Omental fat pad (tissue), 4 donors: ENCODE results near the gene RPS6KA5. TPM values are rescaled to one million over a fixed set of nuclear protein-coding genes. Genes with fewer than 3 reads are reported as not detected.
"Not testable (repeated sequence)": the region's sequence is repeated elsewhere in the genome, so short reads cannot be mapped to it uniquely, and the experiment has no call there.

ENCODE experiments used
- ATAC-seq: fragments of 150-250 bp; one replicate; pipeline ENCODE4 v1.9.1; 2016; ENCODE audit warnings: mild to moderate bottlenecking, moderate library complexity; ENCODE audit not compliant: low FRiP score
- DNase-seq: peaks from one replicate; pipeline ENCODE4 v3.0.0-alpha.2; 2019; ENCODE audit warnings: low spot score
- total RNA-seq, 4 donors: library from RNA; depleted of rRNA; stranded (reverse); fragments of >200 nt; gene quantifications; one replicate each; pipeline ENCODE4 v1.1.0, GENCODE V29; 2016
- TF ChIP-seq, protein P1 (sequence below), 3 donors: fragments of 450-650 bp; IDR thresholded peaks; one replicate each; pipeline ENCODE4 v1.5.1; 2016 to 2017; ENCODE audit warnings: antibody characterized with exemption in 3 of 3, mild to moderate bottlenecking in 3 of 3, moderate library complexity in 2 of 3

Gene RPS6KA5
- total RNA-seq, 4 donors from 2014 or later = 1.8 to 4.9 (median 3.2) TPM

DNA sequence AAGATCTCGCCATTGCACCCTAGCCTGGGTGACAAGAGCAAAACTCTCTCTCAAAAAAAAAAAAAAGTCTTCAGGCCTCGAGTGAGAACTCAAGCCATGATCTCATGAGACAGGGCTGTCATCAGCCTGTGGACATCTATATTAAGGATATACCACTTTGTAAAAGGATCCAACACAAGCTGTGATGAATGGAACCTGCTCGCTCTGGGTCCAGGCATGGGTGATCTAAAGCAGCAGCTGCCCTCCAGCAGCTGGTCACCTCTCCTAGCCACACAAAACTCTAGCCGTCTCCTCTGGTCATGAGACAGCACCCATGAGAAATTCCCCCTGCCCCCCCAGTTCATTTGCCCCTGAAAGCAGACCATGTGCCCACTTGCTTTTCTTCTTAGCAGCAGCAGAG is 34.3 kb upstream of the RPS6KA5 start:
- DNase-seq (no peak), ATAC-seq (no peak)
- TF ChIP-seq, protein P1, sequence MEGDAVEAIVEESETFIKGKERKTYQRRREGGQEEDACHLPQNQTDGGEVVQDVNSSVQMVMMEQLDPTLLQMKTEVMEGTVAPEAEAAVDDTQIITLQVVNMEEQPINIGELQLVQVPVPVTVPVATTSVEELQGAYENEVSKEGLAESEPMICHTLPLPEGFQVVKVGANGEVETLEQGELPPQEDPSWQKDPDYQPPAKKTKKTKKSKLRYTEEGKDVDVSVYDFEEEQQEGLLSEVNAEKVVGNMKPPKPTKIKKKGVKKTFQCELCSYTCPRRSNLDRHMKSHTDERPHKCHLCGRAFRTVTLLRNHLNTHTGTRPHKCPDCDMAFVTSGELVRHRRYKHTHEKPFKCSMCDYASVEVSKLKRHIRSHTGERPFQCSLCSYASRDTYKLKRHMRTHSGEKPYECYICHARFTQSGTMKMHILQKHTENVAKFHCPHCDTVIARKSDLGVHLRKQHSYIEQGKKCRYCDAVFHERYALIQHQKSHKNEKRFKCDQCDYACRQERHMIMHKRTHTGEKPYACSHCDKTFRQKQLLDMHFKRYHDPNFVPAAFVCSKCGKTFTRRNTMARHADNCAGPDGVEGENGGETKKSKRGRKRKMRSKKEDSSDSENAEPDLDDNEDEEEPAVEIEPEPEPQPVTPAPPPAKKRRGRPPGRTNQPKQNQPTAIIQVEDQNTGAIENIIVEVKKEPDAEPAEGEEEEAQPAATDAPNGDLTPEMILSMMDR (IDR thresholded peaks at IDR 0.05) = no peak

DNA sequence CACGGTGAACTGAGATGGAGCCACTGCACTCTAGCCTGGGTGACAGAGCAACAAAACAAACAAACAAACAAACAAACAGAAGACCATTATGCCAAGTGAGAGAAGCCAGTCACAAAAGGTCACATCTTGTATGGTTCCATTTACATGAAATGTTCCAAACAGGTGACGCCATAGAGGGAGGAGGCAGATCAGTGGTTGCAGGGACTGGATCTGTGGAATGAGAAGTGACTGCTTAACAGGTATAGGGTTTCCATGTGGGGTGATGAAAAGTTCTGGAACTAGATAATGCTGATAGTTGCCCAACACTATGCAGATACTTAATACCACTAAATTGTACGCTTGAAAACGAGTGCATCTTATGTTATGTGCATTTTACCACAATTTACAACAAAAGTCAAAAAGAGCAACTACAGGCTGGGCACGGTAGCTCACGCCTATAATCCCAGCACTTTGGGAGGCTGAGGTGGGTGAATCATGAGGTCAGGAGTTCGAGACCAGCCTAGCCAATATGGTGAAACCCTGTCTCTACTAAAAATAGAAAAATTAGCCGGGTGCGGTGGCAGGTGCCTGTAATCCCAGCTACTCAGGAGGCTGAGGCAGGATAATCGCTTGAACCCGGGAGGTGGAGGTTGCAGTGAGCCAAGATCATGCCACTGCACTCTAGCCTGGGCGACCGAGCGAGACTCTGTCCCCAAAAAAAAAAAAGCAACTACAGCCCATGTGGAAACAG is 33.5 kb upstream of the RPS6KA5 start:
- not testable (repeated sequence) for ATAC-seq, DNase-seq

DNA sequence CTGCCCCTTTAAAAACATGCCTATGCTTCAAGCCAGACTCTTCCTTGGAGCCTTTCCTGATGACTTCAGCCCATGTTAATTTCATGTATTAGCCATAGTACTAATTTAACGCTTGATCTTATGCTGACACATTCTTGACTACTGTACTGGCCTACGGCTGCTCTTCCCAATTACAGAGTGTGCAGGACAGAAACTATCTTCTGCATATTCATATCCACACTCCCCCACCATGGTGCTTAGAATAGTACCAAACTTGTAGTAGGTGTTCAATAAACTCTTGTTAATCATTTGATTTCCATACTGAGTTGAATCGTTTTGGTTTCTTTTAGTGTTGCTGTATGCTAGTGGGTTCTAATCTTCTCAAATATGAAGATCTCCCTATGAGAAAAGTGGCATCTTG is 31.6 kb upstream of the RPS6KA5 start:
- TF ChIP-seq, protein P1 (IDR thresholded peaks at IDR 0.05) = no peak
- DNase-seq (no peak), ATAC-seq (no peak)

DNA sequence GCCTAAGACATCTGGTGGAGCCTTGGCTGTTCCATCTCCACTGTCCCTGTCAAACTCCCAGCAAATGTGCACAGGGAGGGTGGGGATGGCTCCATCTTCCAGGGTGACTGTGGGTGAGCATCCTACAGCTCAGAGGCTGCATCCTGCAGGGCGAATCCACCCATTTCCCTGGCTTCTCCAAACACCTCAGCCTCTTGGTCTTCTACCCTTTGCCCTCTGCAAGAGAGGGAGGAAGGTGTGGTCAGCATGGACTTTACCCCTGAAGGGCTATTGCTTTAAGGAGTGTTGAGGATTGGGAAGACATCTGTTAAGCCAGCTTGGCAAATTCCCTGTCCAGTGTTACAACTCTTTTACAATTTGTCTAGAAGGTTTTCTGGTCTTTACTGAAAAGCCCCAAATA is 30.3 kb upstream of the RPS6KA5 start:
- TF ChIP-seq, protein P1 (IDR thresholded peaks at IDR 0.05) = no peak
- no peak for ATAC-seq
- no peak for DNase-seq

DNA sequence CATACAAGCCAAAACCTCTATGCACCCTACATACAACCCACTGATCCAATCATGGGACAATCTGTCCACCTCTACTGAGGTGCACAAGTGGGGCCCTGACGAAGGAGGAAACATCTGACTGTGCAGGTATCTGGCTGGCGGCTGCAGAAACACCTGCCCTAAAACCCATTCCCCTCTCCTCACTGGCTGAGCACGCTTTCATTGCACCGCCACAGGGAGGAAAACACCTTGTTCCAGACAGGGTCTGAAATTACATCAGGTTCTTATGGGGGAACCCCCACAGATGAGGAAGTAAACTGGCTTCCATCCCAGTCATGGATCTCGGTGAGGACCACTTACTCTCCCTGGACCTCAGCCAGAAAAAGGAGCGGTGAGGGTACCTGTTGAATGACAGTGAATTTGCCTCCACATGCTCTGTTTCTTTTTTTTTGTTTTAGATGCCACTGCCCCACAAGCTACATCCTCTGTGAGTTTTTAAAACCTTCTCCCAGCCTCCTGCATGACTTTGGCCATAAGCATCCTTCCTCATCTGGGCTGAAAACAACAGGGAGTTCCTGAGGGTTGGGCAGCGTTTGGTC is 29.6 kb upstream of the RPS6KA5 start:
- TF ChIP-seq, protein P1 (IDR thresholded peaks at IDR 0.05) = no peak
- DNase-seq = no peak
- ATAC-seq = no peak

DNA sequence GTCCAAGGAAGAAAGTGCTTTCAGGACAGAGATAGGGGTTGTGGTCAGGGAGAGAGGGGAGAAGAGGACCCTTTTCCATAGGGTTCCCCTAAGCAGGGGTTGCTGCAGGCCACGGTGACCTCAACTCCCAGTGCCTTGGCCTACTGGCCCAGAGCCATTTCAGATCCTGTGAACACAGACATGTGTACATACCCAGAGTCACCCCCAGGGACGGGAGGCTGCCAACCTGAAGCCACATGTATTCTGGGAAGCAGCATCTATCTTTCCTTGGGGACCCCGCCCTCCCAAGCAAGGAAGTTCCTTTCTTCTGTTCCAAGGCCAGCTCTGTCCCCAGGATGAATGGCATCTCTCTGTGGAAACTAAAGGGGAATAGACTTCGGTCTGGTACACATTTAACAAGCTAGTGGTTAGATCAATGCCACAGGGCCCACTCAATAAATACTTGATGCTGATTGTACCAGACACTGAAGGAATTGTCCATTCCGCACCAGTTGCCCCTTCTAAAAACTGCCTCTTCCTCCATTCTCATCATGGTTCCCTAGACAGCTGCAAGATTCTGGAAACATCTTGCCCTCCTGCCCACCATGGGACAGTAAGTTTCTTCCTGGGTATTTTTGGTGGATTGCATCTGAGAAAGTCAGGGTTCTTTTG is 28.3 kb upstream of the RPS6KA5 start:
- ATAC-seq (no peak), DNase-seq (no peak)
- TF ChIP-seq, protein P1 (IDR thresholded peaks at IDR 0.05) = no peak

DNA sequence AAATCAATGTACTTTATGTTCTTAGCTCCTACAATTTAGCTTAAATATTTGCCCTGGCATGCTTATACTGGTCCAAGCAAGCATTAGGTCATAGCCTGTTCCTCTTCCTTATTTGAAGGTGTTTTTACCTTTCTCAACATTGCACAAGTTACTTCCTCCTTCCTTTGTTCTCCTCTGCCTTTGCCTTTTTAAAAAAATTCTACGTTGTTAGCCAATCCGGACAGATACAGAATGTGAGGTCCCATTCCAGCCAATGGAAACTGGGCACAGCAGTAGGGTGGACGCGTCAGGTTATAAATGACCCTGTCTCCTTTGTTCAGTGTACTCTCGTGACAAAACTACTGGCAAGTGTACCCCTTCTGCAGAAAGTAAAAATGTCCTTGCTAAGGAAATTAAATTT is 27.0 kb upstream of the RPS6KA5 start:
- ATAC-seq, DNase-seq: not testable (repeated sequence)

DNA sequence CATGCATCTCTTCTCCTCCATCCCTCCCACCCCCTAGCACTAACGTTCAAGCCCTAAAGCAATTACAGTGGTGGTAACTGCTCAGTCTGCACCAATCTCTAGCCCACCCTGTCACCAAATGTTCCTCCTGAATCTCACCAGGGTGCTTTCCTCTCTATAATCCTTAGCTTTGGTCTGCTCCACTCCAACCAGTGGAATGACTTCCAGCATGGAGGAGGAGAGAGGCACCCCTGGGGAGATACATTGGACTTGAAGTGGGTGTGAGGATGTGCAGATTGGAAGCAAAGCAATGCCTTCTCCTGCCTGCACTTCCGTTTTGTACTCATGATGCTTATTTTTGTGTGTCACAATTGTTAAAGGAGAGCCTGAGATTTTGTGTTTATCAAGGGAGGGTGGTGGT is 24.1 kb upstream of the RPS6KA5 start:
- ATAC-seq (no peak), DNase-seq (no peak)
- TF ChIP-seq, protein P1 (IDR thresholded peaks at IDR 0.05) = no peak
